Memory B cell (primary cell): ENCODE data around the gene GRK5.
"Not testable (repeated sequence)": the region's sequence is repeated elsewhere in the genome, so short reads cannot be mapped to it uniquely, and the experiment has no call there.

Experiments
- ATAC-seq: fragments of 150-1000 bp; cut with Tn5 transposase; 2 replicates; pipeline ENCODE4 v1.10.0; 2021; ENCODE audit warnings: low read depth, mild to moderate bottlenecking, moderate library complexity
- DNase-seq, 2 donors: peaks; one replicate each; pipeline ENCODE4 v3.0.0; 2022; ENCODE audit warnings: low spot score in 2 of 2
- H3K27ac Mint-ChIP-seq: one replicate; pipeline ENCODE4 v1.8.0; 2022; ENCODE audit warnings: mild to moderate bottlenecking, moderate library complexity, mixed read lengths
- H3K27me3 Mint-ChIP-seq: one replicate; pipeline ENCODE4 v1.8.0; 2022; ENCODE audit warnings: mixed read lengths
- H3K36me3 Mint-ChIP-seq: one replicate; pipeline ENCODE4 v1.8.0; 2022; ENCODE audit warnings: mild to moderate bottlenecking, mixed read lengths
- H3K4me1 Mint-ChIP-seq: one replicate; pipeline ENCODE4 v1.8.0; 2022; ENCODE audit warnings: mixed read lengths
- H3K4me3 Mint-ChIP-seq: one replicate; pipeline ENCODE4 v1.8.0; 2022; ENCODE audit warnings: mild to moderate bottlenecking, moderate library complexity, mixed read lengths
- H3K9me3 Mint-ChIP-seq: one replicate; pipeline ENCODE4 v1.8.0; 2022; ENCODE audit warnings: mixed read lengths

The GRK5 gene

DNA sequence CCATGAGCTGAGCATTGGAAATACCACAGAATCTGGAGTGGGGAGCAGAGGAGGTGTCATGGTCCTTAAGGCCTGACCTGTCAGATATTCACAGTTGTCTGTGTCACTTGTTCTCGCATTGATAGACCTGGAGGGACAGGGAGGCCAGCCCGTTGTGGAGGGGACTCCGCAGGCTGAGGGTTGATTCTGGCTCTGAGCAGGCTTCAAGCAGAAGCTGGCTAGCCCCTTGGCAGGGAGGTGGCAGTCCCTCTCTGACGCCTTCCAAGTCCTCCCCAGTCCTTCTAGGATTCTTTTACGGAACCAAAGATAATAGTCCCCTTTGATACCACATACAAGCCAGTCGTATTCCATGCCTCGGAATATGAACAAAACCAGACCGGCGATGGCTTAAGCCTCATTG, 65.4 kb downstream of the GRK5 start:
- Mint-ChIP-seq H3K4me1 (peaks cover 57% of the 10 kb centered on the region), H3K36me3 (peaks cover 5% of the 10 kb centered on the region)

DNA sequence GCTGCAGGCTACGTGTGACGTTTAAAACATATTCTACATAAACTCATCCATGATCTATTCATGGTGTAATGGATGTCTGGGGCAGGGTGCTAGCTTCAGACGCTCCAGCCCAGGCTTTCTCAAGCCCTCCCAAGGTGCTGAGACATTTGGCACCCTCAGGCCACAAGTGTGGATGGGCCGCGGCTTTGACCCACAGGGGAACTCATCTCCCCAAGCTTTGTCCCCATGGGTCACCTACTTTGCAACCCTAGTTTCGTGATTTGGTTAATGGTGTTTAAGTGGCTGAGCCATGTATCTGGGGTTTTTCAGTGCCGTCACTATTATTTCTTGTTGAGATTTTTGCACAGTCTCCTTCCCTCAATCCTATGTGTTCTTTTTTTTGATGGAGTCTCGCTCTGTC, 66.0 kb downstream of the GRK5 start:
- Mint-ChIP-seq H3K27me3 (no peaks in the 10 kb centered on the region), H3K27ac (peak overlapping the region; percentile 100), H3K9me3 (no peaks in the 10 kb centered on the region), H3K4me1 (peaks cover 57% of the 10 kb centered on the region), H3K36me3 (peaks cover 8% of the 10 kb centered on the region), H3K4me3 (no peak overlapping the region)
- no peak for ATAC-seq
- DNase-seq = no peak

More for the DNA sequence above, 65.4 kb downstream of the GRK5 start:
- Mint-ChIP-seq H3K4me3 (no peak overlapping the region), H3K27ac (peak overlapping the region; percentile 100), H3K9me3 (no peaks in the 10 kb centered on the region), H3K27me3 (no peaks in the 10 kb centered on the region)
- no peak for ATAC-seq
- DNase-seq = no peak

DNA sequence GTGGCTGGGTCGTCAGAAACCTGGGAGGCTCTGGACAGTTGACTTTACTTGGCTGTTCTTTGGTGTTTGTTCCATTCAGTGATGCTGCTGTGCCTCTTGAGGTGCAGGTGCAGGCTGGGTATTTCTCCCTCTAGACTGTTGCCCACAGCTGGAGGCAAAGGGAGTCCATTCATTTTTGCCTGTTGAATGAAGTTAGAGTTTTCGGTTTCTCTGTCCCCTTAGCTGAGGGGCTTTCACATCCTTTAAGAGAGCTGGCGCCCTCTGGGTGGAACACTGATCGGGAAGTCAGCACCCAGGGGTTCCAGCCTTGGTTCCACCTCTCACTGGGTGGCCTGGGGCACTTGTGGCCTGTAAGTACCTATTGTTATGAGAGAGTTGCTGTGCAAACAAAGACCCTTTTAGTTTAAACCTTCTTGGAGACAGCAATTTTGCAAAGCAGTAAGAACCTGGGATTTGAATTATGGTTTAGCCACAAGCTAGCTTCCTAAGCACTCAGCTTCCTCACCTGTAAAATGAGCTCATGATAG, 67.2 kb downstream of the GRK5 start:
- no peak overlapping the region for H3K4me3 Mint-ChIP-seq
- peaks cover 10% of the 10 kb centered on the region for H3K36me3 Mint-ChIP-seq
- peaks cover 57% of the 10 kb centered on the region for H3K4me1 Mint-ChIP-seq

DNA sequence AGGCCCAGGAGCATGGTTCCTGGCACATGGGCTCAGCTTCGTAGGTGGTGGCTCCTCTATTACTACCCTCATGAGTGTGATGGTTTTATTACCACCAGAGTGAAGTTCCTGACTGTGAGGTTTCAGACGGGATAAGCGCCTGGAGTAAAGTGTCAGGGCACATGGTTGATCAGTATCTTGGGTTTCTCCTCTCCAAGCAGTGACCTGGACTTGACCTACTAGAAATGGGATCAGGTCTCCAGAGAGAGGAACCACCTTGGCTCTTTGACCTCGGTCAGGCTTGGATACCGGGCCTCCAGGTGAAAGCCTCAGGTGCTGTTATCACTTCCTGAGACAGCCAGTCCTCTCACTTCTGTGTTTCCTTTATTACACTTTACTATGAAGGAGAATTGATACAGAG, 67.7 kb downstream of the GRK5 start:
- DNase-seq = no peak
- ATAC-seq = no peak
- Mint-ChIP-seq H3K9me3 (no peaks in the 10 kb centered on the region), H3K4me1 (peaks cover 54% of the 10 kb centered on the region), H3K36me3 (peaks cover 10% of the 10 kb centered on the region), H3K4me3 (no peak overlapping the region), H3K27ac (peak overlapping the region; percentile 100), H3K27me3 (no peaks in the 10 kb centered on the region)

More for the DNA sequence above, 67.2 kb downstream of the GRK5 start:
- ATAC-seq = no peak
- no peak for DNase-seq
- Mint-ChIP-seq H3K27me3 (no peaks in the 10 kb centered on the region), H3K27ac (peak overlapping the region; percentile 100), H3K9me3 (no peaks in the 10 kb centered on the region)

DNA sequence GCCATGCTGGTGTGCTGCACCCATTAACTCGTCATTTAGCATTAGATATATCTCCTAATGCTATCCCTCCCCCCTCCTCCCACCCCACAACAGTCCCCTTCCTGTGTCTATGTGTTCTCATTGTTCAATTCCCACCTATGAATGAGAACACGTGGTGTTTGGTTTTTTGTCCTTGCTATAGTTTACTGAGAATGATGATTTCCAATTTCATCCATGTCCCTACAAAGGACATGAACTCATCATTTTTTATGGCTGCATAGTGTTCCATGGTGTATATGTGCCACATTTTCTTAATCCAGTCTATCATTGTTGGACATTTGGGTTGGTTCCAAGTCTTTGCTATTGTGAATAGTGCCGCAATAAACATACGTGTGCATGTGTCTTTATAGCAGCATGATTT, 68.8 kb downstream of the GRK5 start:
- not testable (repeated sequence) for H3K36me3 Mint-ChIP-seq, H3K4me3 Mint-ChIP-seq, H3K27me3 Mint-ChIP-seq, DNase-seq, H3K9me3 Mint-ChIP-seq, ATAC-seq, H3K27ac Mint-ChIP-seq
- peaks cover 43% of the 10 kb centered on the region for H3K4me1 Mint-ChIP-seq

DNA sequence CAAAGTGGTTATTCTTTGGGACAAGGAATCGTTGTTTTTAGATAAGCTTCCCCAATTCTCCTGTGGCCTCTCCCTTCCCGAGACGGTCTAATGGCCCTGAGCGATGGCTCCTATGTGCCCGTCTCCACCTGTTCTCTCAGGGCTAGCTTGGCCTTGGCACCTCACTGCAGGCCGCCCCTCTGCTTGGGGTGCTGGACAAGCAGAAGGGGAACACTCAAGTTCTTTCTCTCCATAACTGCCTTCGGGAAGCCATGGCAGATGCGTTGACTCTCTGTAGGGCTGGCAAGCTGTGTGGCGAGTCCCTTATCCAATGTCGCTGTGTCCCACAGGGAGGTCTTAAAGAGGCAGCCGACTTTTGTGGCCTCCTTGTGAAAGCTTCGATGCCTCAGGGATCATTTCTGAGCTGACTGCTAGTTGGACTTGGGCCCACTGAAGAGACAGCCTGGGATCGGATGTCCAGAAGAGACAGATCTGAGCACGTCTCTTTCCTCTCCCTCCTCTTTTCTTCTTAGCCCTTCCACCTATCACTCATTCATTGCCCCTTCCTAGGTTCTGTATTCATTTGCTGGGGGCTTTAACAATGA, 70.8 kb downstream of the GRK5 start:
- peaks cover 10% of the 10 kb centered on the region for H3K36me3 Mint-ChIP-seq
- no peaks in the 10 kb centered on the region for H3K9me3 Mint-ChIP-seq
- H3K4me1 Mint-ChIP-seq = peaks cover 39% of the 10 kb centered on the region
- H3K4me3 Mint-ChIP-seq = no peak overlapping the region
- H3K27me3 Mint-ChIP-seq = no peaks in the 10 kb centered on the region
- ATAC-seq (no peak), DNase-seq (no peak)
- H3K27ac Mint-ChIP-seq = no peak overlapping the region

DNA sequence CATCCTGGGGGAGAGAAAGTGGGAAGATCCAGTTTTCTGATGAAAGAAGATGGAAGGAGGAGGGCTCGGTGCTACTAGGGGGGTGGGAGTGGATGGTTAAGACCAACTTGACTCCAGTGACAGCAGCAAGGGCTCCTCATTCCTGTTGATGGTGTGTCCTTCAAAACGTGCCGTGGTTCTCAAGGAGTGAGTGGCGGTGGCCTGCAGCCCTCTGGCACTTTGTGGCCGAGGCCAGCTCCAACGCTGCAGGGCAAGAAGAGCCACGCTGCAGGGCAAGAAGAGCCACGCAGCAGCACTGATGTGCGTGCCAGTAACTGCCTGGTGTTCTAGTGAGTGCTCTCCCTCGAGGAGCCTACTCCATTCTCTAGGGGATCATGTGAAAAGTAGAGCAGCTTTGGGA, 72.1 kb downstream of the GRK5 start:
- Mint-ChIP-seq H3K9me3 (no peaks in the 10 kb centered on the region), H3K27me3 (no peaks in the 10 kb centered on the region), H3K27ac (peak overlapping the region; percentile 53), H3K4me3 (no peak overlapping the region), H3K4me1 (peaks cover 44% of the 10 kb centered on the region), H3K36me3 (peaks cover 10% of the 10 kb centered on the region)
- no peak for ATAC-seq
- DNase-seq = no peak

DNA sequence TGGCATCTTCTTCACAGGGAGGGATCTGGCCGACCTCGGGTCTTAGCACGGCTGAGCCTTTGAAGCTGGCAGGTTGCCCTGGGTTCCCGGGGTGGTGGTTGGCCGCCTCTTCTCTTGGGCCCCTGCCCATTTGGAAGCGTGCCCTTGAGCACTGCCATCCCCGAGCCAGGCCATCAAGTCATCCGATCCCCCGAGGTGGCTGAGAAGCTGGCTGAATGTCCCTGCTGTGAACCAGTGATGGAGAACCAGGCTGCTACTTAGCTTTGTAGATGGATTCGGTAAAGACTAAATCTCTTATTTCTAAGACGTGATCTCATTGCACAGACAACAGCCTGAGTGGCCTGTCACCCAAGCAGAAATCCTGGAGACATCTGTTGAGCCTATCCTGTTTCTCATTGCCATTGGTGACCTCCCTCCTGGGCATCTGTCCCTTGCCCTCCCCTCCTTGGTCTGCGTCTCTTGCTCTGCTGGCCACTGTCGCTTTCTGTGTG, 74.3 kb downstream of the GRK5 start:
- H3K9me3 Mint-ChIP-seq = no peaks in the 10 kb centered on the region
- H3K27ac Mint-ChIP-seq = peak overlapping the region; percentile 37
- DNase-seq = no peak
- no peak for ATAC-seq
- peaks cover 53% of the 10 kb centered on the region for H3K4me1 Mint-ChIP-seq
- H3K36me3 Mint-ChIP-seq = peaks cover 10% of the 10 kb centered on the region
- no peaks in the 10 kb centered on the region for H3K27me3 Mint-ChIP-seq
- no peak overlapping the region for H3K4me3 Mint-ChIP-seq

DNA sequence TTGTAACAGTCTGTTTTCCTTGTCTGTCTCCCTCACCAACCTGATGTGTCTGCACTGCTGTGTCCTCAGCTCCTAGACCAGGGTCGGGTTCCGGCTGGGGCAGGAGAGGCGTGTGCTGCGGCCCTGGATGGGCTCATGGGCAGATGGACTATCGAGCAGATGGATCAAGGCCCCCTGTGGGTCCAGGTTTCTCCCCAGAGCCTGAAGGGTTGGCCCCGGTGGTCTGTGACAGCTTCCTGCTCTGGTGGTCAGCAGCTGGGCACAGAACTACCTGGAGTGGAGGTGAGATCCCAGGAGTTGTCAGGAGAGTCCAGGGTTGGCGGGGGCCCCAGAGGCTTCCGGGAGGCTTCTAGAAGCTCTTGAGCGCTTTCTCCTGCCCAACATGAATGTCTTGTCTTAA, 75.1 kb downstream of the GRK5 start:
- H3K4me1 Mint-ChIP-seq = peaks cover 59% of the 10 kb centered on the region
- ATAC-seq (no peak), DNase-seq (no peak)
- H3K27ac Mint-ChIP-seq = peak overlapping the region; percentile 35
- H3K9me3 Mint-ChIP-seq = no peaks in the 10 kb centered on the region
- H3K27me3 Mint-ChIP-seq = no peaks in the 10 kb centered on the region
- H3K4me3 Mint-ChIP-seq = no peak overlapping the region
- H3K36me3 Mint-ChIP-seq = peaks cover 7% of the 10 kb centered on the region

DNA sequence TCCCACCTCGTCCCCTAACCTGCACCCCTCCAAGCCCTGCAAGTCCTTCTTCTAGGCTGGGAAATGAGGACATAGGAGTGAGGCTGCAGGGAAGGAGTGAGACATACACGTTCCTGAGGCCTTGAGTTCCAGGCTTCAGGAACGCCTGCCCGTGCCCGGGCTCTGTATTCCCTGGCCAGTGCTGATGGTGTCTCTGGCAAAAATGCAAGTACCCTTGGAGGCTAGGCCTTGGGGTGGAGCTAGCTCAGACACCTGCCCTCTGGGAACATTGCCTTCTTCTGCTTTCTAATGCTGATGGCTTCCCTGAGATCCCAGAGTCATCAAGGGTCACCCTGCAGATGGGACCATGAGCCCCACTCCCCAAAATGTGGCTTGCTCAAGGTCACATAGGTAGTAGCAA, 76.0 kb downstream of the GRK5 start:
- peaks cover 2% of the 10 kb centered on the region for H3K36me3 Mint-ChIP-seq
- H3K4me3 Mint-ChIP-seq = no peak overlapping the region
- ATAC-seq = peak; percentile 8
- H3K27me3 Mint-ChIP-seq = no peaks in the 10 kb centered on the region
- no peaks in the 10 kb centered on the region for H3K9me3 Mint-ChIP-seq
- DNase-seq = no peak
- peak overlapping the region; percentile 86 for H3K27ac Mint-ChIP-seq
- peaks cover 60% of the 10 kb centered on the region for H3K4me1 Mint-ChIP-seq

DNA sequence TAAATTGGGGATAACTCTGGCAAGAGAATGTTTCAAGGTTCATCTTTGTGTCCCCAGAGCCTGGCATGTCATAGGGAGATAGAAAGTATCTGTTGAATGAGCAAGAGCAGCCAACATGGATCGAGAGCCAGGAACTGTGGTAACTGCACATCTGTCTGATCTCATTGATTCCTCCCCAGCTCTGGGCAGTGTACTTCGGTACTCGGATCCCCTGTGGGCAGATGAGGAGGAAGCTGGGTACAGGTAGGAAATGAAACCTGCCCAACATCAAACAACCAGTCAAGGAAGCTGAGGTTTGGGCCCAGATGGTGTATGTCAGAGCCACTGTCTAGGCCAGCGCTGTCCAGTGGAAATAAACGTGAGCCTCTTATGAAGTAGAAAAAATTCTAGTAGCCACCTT, 76.4 kb downstream of the GRK5 start:
- Mint-ChIP-seq H3K9me3 (no peaks in the 10 kb centered on the region), H3K36me3 (peaks cover 2% of the 10 kb centered on the region), H3K4me1 (peaks cover 61% of the 10 kb centered on the region), H3K27me3 (no peaks in the 10 kb centered on the region), H3K27ac (peak overlapping the region; percentile 86), H3K4me3 (peak overlapping the region; percentile 39)
- peak in 1 of 2 donors; percentile 52 for DNase-seq
- peak; percentile 98 for ATAC-seq

DNA sequence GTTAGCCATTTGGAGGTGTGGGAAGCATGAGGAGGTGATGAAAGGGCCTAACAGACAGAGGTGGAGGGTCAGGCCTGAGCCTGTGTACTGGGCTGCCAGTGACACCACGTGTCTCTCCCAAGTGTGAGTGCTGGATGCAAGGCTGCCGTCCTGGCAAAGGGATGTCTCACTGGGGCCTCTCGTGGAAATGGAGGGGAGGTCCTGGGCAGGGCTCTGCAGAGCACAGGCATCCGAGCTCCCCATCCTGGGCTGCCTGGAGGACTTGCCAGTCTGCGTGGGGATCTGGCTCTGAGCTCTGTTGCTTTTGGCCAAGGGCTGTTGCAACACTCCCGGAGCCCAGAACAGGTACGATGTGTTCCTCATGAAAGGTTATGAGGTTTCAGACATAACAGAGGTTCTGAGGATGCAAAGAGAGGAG, 77.3 kb downstream of the GRK5 start:
- Mint-ChIP-seq H3K36me3 (no peaks in the 10 kb centered on the region), H3K27me3 (no peaks in the 10 kb centered on the region), H3K27ac (peak overlapping the region; percentile 86), H3K9me3 (no peaks in the 10 kb centered on the region), H3K4me3 (no peak overlapping the region), H3K4me1 (peaks cover 61% of the 10 kb centered on the region)
- ATAC-seq = no peak
- DNase-seq = no peak

DNA sequence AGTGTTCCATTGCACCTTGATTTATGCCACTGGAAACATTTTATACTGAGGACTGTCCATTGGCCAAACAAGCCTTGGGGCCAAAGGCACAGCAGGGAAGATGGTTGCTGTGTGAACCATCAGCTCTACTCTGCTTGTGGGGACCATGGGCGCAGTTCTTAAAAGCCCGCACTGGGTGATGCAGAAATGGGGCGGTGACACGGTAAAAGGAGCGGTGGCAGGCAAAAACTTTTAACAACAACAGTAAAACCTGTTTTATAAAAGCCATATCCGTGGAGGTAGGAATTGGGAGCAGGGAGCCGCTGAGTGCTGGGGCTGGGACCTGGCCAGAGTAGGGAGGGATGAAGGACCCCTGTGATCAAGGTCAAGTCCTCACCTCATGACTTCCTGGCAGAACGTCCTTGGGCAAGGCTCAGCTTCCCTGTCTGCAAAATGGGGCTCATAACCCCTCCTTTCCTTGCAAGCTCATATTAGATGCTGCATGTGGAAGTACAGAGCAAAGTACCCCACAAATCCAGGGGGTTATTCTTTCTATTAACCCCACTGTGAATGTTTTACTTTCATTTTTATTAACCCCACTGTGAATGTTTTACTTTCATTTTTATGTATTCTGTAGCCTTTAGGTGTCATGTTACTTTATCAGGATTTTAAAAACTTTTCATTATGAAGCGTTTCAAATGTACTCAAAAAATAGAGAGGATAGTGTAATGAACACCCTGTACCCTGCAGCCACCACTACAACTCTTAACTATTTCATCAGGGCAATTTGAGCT, 78.3 kb downstream of the GRK5 start:
- Mint-ChIP-seq H3K4me3 (peak overlapping the region; percentile 34), H3K27me3 (no peaks in the 10 kb centered on the region), H3K9me3 (no peaks in the 10 kb centered on the region), H3K4me1 (peaks cover 67% of the 10 kb centered on the region), H3K36me3 (no peaks in the 10 kb centered on the region), H3K27ac (peak overlapping the region; percentile 12)
- ATAC-seq = no peak
- no peak for DNase-seq

DNA sequence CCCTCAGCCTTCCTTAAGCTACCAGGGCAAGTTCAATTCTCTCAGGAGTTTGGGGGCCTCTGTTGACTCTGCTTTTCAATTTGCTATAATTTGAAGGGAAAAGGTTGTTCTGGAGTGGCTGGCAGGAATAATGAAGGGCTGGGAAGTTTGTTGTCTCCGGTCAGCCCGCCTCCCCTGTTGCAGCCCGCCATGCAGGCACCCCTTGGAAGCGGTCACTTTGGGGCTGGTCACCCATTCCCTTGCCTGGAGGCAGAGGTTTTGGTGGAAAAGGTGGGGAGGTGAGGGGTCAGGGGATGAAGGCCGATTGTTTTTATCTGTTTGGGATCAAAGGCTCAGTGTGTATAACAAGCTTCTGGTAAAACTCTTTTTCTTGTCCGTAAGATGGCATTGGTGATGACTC, 79.1 kb downstream of the GRK5 start:
- ATAC-seq (no peak), DNase-seq (no peak)
- Mint-ChIP-seq H3K4me3 (no peak overlapping the region), H3K9me3 (peaks cover under 1% of the 10 kb centered on the region), H3K27me3 (no peaks in the 10 kb centered on the region), H3K4me1 (peaks cover 73% of the 10 kb centered on the region), H3K36me3 (peaks cover under 1% of the 10 kb centered on the region), H3K27ac (peak overlapping the region; percentile 12)
